CD4-positive, alpha-beta T cell treated with Interleukin-12 subunit alpha and Interleukin-12 subunit beta, for 1 hour (primary cell): ENCODE data around the gene BICC1.
"Not testable (repeated sequence)": the region's sequence is repeated elsewhere in the genome, so short reads cannot be mapped to it uniquely, and the experiment has no call there.

Source experiments
- DNase-seq: peaks from one replicate; pipeline ENCODE4 v3.0.0-alpha.2; 2020

The BICC1 gene

DNA sequence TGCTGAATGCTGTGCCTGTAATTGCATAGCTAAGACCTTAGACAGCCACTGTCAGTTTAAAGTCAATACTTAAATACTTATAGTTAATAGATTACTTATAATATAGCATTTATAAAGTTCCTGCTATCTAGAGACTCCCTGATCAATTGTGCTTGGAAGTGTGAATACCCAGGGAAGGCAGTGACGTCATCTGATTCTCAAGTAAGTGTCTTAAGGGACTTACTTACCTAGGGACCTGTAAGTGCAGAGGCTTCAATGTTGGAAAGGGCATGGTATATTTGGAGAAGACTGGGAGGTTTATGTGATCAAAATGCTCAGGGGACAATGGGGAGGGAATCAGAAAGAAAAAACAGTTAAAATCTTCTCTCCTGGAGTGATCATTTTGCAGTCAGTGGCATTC lies 55.0 kb downstream of the BICC1 start:
- no peak for DNase-seq

GRCh38 chr10:58568428-58568935 lies 55.8 kb downstream of the BICC1 start:
- DNase-seq, result no peak

GRCh38 chr10:58570307-58570723 lies 57.6 kb downstream of the BICC1 start:
- DNase-seq, result no peak

DNA sequence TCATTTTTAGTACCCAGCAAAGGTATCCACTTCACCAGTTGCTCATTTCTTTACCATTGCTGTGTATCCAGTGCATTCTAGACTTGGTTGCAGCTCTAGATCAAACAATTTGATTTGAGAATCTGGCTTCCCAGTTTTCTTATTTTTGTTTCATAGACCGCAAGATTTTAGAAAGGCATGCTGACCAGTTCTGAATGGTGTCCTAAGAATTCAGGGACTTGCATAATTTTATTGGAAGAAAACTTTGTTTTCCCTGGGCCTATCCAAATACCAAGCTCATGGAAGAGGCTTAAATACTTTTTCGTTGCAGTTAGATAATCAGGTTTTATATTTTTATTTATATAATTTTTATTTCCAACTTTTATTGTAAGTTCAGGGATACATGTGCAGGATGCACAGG lies 58.3 kb downstream of the BICC1 start:
- DNase-seq, result no peak

DNA sequence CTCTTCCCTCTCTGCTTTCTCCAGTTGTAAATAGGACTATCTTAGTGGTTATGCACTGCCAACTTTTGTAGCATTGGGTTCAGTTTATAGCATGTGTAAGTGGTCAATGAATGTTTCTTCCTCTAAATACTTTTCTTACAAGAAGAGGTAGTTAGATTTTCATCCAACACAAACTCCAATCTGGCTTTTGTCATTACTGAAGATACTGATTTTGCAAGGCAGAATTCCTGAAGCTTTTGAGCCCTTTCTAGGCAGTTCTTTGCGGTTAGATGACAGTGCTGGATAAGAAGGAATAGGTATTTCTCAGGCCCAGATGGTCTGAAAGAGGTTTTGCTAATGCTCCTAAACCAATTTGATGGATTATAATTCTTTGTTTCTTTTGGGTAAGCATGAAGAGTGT lies 60.5 kb downstream of the BICC1 start:
- DNase-seq, result no peak

GRCh38 chr10:58574058-58574457 lies 61.4 kb downstream of the BICC1 start:
- no peak for DNase-seq

GRCh38 chr10:58575491-58575890 lies 62.8 kb downstream of the BICC1 start:
- DNase-seq, result no peak

GRCh38 chr10:58576751-58577436 lies 64.2 kb downstream of the BICC1 start:
- no peak for DNase-seq

- no peak for DNase-seq
Observed at GRCh38 chr10:58577437-58577777, 64.7 kb downstream of the BICC1 start.

GRCh38 chr10:58578366-58578765 lies 65.7 kb downstream of the BICC1 start:
- no peak for DNase-seq

DNA sequence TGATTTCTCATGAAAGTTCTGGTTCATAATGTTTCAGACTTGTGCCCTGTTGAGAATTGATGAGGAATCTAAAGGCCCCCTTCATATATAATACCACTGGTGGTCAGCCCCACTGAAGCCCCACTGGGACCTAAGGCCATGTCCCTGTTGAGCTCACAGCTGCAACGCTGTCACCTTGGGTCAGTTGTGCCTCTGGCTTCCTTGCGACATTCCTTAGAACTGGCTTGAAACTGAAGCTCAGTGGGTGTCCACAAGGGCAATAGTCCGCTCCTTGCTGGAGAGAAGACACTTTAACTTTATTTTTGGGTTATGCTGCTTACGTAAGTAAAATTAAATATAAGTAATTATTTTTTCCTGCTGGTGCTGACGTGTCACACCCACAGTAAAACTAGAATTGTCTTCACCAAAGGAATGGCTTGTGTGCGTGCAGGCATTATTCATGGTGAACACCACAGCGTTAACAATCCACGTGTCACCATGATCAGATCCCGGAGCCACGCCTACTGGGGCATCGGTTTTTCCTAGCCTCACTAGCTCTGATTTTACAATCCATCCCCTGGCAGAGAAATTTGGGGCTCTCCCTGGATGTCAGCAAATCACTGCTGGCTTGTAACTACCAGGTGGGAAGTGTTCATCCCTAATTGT lies 66.5 kb downstream of the BICC1 start:
- no peak for DNase-seq

DNA sequence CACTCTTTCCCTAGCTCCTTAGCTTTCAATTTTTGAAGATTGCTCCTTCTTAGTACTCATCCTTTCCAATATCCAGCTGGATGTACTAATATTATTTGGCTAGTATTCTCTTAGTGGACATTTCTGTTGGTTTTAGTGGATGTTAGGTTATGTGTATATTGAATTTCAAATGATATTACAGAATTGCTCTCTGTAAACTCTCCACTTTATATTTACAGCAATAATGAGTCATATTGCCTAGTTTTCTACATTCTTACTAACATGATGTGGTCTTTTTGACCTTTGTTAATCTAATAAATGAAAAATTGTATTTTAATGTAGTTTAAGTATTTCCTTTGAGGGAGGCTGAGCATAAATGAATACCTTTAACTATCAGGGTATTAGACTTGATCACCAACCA lies 69.4 kb downstream of the BICC1 start:
- DNase-seq, result no peak

- no peak for DNase-seq
Observed at GRCh38 chr10:58585435-58585834, 72.8 kb downstream of the BICC1 start.

DNA sequence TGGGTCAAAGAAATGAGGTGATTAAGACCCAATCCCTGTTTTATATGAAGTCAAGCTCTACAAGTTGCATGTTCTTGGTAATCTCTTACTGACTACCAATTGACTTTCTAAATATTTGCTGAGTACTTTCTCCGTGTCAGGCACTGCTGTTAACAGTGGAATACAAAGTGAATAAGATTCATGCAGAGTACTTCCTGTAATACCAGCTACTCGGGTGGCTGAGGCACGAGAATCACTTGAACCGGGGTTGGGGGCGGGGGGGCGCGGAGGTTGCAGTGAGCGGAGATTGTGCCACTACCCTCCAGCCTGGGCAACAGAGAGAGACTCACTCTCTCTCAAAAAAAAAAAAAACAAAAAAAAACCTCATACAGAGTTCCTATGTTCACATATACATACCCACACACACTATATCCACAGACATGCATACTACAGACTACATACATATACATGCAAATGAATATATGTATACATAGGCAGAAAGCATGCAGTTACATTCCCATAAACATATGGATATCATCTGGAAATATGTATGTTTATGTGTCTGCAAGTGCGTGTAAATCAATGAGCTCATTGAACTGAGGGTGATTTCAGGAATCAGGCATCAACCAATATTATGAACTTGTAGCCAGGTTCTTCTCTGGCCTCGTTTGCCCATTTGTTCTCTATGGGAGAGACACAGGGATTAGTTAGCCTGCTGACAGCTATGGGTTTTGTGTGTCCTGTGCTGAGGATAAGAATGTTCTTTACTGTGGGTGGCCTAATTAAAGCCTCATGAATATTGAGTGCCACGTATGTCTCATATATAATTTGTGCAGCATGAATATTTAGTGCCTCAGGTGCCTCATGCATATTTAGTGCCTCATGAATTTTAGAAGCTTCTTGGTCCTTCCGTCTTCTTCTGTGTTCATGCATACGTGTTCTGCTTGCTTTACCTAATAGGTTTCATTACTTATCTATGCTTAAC lies 73.9 kb downstream of the BICC1 start:
- DNase-seq, result no peak

- no peak for DNase-seq
Observed at GRCh38 chr10:58587676-58588075, 75.0 kb downstream of the BICC1 start.

- no peak for DNase-seq
Observed at GRCh38 chr10:58588673-58589265, 76.1 kb downstream of the BICC1 start.

- no peak for DNase-seq
Observed at GRCh38 chr10:58590152-58590840, 77.6 kb downstream of the BICC1 start.

DNA sequence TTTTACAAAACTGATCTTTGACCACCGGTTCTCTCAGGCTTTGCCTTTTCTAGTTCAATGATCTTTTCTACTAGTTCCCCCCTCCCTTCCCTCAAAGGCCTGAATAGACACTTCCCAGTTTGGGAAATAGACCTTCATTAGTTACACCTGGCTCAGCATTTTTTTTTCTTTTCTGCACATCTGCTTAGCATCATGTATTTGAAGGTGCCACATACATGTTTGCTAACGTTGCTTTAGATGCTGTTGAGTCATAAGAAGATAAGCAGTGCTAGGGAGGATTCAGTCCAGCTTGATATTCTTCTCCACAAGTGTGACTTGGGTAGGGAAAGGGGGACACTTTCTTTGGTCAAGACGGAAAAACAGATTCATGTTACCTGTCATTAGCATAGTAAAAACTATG lies 78.3 kb downstream of the BICC1 start:
- no peak for DNase-seq

- peak; percentile 7 for DNase-seq
Observed at GRCh38 chr10:58593008-58593407, 80.3 kb downstream of the BICC1 start.

GRCh38 chr10:58597211-58597610 lies 84.5 kb downstream of the BICC1 start:
- DNase-seq, result not testable (repeated sequence)

- DNase-seq, result no peak
Observed at GRCh38 chr10:58599927-58600553, 87.4 kb downstream of the BICC1 start.

- DNase-seq, result no peak
Observed at GRCh38 chr10:58608351-58608750, 95.7 kb downstream of the BICC1 start.
